ENCODE data around the gene RAB6A.

- TF ChIP-seq POLR2AphosphoS5 (IDR thresholded peaks at IDR 0.05; ENCODE audit: insufficient read depth, low read depth, low read length) (no peak), CTCF (IDR thresholded peaks at IDR 0.05; ENCODE audit: extremely low read depth in 1 of 2, insufficient read depth in 1 of 2, low read depth in 1 of 2, low read length in 2 of 2) (no peak), FOS (IDR thresholded peaks at IDR 0.05; ENCODE audit: borderline replicate concordance, insufficient read depth, low read length) (no peak), GATA2 (IDR thresholded peaks at IDR 0.05; ENCODE audit: insufficient read depth, insufficient read length, low read depth, low read length) (no peak), POLR2A (IDR thresholded peaks at IDR 0.05; ENCODE audit: low read depth, low read length) (peak; percentile 9), JUN (IDR thresholded peaks at IDR 0.05; ENCODE audit: borderline replicate concordance, insufficient read depth, insufficient read length, low read depth) (no peak)
These were observed 600 bp upstream of the RAB6A start for GRCh38 chr11:73761403-73761945.
